NCI-H69 (cell line): ENCODE measurements around the gene MTMR11.
"Not testable (repeated sequence)": the region's sequence is repeated elsewhere in the genome, so short reads cannot be mapped to it uniquely, and the experiment has no call there.

ENCODE experiments used
- DNase-seq: peaks from one replicate; lab custom pipeline; 2025; lab: John Stamatoyannopoulos, UW

Gene MTMR11

DNA sequence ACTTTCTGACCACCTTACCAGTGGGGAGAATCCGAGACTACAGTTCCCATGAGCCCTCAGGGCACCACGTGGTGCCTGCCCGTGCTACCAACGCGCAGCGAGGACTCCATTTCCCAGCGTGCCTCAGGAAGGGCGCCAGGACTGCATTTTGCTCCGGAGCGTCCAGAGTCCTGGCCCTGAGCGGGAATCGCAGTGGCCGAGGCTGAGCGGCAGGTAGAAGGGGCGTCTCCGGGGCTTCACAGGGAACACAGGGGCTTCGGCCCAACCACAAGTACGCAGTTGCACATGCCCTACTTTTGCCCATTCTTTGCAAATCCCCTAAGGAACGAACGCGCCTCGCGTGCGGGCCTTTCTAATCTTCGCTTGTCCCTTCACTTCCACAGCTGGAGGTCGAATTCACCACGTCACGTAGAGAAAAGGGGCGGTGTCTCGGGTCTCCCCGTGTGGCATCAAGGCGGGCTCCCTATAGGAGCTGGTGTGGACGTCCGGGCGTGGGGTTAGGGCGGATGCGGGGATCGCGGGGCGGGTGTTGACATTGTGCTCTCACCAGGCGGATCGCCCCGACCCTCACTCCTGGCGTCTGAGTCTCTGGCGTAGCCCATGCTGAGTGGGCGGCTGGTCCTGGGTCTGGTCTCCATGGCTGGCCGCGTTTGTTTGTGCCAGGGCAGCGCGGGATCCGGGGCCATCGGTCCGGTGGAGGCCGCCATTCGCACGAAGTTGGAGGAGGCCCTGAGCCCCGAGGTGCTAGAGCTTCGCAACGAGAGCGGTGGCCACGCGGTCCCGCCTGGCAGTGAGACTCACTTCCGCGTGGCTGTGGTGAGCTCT is 37.0 kb downstream of the MTMR11 start, which contains the start of gene BOLA1:
BOLA1 (plus strand) TSS at position 109 of the 825 bp plus-strand sequence; CDS start at position 601, 492 bp downstream.
- DNase-seq, result peak; percentile 98

DNA sequence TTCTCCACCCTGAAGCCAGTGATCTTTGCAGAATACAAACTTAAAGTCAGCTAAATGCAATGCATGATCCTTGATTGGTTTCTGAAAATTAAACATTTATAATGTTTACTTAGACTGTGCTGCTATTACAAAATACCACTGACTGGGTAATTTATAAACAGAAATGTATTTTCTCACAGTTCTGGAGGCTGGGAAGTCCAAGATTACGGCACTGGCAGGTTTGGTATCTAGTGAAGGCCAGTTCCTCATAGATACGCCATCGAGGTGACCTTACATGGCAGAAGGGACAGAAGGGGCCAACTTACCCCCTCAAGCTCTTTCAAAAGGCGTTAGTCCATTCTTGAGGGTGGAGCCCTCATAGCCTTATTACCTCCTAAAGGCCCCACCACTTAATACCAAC is 40.1 kb downstream of the MTMR11 start:
- no peak for DNase-seq

DNA sequence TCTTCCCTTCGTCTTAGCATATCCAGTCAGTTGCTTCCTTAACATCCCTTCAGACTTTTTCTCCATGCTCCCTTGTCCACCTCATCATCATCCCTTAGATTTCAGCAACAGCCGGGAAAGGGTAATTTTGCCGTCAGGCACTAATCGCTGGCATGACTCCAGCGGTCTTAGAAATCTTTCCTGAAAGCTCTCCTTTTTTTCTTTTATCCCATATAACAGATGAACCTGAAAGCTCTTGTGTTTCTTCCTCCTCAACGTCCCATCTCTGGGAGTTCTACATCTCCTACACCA is 47.7 kb downstream of the MTMR11 start:
- peak; percentile 68 for DNase-seq

DNA sequence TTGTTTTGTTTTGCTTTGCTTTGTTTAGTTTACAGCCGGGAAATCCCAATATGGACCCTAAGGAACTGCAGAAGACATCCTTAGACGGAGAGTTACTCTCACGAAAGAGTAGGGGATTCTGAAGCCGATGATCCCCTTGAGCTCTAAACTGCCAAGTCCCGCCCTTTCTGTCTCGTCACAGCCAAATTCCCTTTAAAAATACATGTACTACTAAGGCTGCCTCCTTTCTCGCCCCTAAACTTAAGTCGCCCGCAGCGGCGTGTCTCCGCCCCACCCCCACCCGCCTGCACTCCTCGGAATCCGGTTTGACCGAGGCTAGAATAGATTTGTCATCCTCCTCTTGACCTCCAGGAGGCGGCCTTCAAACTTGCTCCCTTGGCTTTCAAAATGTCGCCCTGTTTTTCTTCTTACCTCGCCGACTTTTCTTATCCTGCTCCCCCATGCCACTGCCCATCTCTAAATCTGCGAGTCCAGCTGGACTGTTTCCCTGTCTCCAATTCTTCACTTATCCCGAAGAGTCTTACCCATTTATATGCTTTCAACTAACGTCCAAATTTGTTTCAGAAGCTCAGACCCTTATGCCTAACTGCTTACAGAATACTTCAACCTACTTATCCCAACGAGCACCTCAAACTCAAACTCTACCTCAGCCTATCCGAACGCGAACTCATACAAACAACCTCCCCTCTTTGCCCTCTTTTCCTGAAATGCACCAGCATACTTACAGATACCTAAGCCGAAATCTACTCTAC is 48.3 kb downstream of the MTMR11 start:
- peak; percentile 94 for DNase-seq

DNA sequence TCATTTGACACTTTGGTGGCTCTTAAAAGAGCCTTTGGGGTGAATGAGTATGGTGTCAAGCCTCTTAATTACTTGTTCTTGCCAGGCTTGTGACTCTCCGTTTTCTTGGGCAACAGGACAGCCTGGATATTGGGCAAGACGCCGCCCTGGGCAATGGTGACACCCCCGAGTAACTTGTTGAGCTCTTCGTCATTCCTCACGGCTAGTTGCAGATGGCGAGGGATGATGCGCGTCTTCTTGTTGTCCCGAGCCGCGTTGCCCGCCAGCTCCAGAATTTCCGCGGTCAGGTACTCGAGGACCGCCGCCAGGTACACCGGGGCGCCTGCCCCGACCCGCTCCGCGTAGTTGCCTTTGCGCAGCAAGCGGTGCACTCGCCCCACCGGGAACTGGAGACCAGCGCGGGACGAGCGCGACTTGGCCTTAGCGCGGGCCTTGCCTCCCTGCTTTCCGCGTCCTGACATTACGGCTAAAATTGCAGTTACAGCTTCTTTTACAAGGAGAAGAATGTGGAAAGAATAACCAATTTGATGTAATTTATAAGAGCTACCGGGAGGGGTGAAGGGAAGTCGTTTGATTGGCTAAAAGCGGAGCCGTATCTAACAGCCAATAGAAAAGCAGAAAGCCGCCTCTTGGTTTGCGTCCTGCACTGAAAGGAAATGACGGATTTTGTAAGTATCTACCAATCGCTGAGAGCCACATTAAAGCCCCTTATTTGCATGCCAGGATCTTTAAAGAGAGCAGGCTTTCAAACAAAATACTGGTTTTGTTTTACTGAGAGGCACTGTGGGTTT is 49.0 kb downstream of the MTMR11 start:
- peak; percentile 99 for DNase-seq

DNA sequence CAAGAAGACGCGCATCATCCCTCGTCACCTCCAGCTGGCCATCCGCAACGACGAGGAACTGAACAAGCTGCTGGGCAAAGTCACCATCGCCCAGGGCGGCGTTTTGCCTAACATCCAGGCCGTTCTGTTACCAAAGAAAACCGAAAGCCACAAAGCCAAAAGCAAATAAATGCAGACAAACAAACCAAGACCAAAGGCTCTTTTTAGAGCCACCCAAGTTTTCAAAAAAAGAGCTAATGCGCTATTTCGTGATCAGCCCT is 49.6 kb downstream of the MTMR11 start:
- not testable (repeated sequence) for DNase-seq

DNA sequence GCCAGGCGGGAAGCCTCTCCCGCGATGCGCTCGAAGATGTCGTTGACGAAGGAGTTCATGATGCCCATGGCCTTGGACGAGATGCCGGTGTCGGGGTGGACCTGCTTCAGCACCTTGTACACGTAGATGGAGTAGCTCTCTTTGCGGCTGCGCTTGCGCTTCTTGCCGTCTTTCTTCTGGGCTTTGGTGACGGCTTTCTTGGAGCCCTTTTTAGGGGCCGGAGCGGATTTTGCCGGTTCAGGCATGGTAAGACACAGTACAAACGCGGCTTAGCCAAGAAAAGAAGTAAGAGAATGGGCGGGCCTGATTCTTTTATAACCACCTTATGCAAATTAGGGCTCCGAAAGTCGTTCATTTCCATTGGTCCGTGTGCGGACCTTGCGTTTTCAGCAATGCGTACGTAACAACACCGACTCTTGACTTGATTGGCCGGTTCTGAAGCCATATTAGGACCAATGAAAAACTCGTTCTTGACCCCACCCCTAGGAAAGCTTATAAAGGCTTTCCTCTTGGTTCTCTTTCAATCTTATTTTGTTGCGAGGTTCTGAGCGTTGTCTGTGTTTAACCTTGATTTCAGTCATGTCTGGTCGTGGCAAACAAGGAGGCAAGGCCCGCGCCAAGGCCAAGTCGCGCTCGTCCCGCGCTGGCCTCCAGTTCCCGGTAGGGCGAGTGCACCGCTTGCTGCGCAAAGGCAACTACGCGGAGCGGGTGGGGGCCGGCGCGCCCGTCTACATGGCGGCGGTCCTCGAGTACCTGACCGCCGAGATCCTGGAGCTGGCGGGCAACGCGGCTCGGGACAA is 50.1 kb downstream of the MTMR11 start:
- DNase-seq, result peak; percentile 99

DNA sequence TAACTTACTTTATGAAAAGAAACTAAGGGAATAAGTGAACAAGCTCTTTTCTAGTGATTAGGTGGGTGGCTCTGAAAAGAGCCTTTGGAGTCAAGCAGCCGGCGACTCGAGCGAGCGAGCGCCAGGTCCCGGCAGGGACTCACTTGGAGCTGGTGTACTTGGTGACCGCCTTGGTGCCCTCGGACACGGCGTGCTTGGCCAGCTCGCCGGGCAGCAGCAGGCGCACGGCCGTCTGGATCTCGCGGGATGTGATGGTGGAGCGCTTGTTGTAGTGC is 50.6 kb downstream of the MTMR11 start:
- DNase-seq, result not testable (repeated sequence)

DNA sequence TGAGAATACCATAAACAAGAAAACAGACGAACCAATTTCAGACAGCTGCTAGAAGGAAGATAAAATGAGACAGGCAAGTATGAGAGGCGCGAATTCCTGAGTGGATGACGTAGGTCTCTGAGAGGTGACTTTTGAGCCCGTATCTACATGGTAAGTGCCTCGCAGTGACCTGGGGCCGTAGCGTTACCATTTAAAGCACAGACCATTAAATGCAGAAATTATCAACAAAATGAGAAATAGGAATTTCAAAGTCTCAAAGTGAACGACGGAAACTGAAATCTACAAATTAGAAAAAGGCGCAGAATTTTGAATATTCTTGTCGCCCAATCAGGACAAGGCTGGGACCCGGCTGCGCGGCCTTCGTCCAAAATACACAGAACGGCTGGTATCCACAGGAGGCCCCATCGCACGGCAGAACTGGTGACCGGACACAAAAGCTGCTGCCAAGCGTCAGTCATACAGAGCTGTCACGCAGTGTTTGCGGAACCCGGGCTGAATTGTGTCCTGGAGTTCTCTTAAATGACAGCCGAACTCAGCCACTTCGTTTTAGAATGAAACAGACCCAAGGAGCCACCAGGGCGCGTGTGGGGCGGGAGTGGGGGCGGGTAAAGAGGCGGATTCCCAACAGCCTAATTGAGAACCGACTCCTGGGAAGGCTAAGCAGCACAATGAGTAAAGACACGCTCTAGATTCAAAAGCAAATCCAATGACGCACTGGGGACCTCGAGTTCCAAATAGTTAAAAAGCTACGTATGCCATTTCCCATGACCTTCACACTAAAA is 51.1 kb downstream of the MTMR11 start:
- DNase-seq, result peak; percentile 96

DNA sequence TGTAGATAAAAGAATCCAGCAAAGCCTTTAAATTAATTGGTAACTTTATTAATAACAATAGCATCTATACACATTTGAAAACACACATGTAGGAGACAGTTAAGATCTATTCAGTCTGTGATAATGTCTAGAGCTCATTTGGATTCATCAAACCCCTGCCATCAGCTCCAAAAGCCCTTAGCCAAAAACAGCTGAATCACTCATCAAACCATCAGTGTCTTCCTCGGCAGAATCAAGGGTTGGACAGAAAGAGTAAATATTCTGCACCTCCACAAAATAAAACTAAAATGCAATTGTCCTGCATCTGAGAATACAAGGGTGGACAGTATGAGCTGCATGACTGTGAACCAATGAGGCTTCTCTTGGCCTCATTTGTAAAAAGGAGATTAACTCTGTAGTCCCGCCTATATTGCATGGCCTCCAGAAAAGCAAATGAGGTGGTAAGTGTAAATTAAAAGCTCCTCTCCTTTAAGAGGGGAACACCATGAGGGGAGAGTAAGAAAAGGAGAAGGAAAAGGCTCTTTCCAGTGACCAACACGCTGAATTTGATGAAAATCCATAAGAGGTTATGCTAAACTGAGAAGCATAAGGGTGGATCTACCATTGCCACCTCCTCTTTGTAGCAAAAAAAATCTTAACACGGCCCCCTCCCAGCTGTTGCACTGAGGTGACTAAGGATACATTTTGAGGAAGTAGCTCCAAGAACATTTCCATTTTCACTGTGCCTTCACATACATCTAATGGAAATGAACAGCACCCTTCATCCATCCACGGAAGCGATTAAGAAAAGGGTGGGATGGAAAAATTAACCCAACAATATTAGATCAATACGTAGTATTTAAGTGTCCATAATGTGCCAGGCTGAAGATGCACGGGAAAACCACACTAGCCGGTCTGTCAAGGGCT is 52.0 kb downstream of the MTMR11 start:
- DNase-seq, result peak; percentile 77

DNA sequence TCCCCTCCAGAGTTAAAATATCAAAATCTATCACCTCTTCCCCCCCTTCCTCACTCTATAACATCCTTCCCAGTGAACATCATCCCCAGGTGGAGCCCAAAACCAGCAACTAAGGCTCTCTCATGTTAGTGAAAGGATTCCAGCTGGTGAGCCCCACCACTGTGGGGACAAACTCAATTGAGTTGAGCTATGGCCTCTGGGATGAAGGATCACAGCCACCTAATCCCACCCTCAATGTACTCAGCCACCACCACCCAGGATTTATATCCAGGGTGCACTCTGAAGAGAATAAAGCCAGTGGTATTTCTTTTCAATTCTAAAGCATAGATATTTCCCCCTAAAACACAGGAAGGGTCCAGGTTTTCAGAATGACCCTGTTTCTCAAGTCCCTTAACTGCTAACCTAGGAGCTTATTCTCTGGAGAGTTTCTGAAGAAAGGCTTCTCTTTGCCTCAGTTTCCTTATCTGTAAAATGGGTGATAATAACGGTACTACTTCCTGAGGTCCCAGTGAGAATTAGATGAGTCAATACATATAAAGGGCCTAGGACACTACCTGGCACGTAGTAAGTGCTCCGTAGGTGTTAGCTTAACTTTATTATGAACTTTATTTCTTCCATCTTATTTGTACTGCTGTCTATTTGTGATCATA is 53.0 kb downstream of the MTMR11 start:
- DNase-seq, result no peak

DNA sequence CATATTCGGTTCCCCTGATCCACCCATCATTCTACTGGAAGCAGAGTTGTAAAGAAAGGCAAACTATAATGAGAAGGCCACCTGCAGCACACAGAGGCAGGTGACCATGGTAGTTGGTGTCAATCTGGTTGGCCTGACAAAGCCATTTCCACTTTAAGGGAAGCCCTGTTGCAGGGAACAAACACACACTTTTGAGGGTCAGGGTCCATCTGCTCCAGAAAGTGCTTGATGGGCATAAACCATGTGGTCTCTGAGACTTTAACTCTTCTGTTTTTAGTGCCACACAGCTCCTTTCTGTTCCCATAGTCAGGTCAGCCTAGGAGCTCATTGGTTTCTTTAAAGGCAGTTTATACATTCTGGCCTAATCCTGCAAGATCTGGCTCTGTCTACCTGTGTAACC is 54.8 kb downstream of the MTMR11 start:
- no peak for DNase-seq

DNA sequence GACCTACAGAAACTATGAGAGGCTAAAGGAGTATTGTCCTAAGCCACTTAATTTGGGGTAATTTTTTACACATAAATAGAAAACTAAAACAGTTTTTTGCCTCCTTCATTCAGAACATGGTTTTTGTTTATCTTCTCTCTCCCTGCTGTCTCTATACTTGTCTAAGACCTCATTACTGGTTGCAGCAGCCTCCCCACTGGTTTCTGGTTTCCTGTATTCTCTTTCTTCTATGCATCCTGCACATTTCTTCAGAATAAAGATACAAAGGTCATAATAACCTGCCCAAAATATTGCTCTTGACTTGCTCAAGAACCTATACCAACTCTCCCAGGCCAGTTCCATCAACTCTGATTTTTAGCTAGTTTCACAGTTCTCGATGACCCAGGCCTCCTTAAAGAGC is 57.1 kb downstream of the MTMR11 start:
- DNase-seq, result no peak
